Activated effector memory CD4-positive, alpha-beta T cell treated with Interleukin-2 at 50 U/mL for 16 hours (primary cell): ENCODE results near the gene RIMS1.
"Not testable (repeated sequence)": the region's sequence is repeated elsewhere in the genome, so short reads cannot be mapped to it uniquely, and the experiment has no call there.

Experiments
- DNase-seq: peaks from one replicate; pipeline ENCODE4 v3.0.0-alpha.2; 2020

RIMS1 gene

GRCh38 chr6:72246926-72247325, 360.6 kb downstream of the RIMS1 start:
- DNase-seq = no peak

- no peak for DNase-seq
Measured at GRCh38 chr6:72248621-72249020, 362.3 kb downstream of the RIMS1 start.

DNA sequence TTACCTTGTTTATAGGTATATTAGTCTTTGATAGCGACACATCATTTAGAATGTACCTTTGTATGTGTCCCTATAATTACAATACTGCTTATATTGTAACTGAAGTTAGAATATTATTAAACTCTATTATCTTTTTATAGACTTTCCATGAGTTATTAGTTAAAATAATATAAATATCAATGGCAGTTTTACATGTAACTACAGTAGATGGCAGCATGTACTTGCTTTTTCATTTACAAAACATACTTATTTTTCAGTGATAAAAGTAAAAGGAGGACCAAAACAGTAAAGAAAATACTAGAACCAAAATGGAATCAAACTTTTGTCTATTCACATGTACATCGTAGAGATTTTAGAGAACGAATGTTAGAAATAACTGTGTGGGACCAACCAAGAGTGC, 364.3 kb downstream of the RIMS1 start:
- no peak for DNase-seq

DNA sequence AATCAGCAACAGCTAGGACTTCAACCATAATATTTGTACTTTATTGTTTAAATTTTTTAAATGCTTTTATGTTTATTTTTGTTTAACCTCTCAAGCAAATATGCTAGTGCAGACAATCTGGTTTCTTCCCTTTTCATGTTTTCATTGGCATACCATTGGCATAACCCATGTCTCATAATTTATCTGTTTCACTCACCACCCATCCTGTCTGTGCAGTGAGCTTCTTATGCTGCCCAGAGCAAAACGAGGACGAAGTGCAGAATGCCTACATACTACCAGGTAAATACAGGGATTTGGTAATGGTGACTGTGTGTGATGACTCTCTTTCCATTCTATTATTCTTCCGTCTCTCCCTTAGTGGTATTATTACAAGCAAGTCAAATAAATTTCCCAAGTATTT, 374.1 kb downstream of the RIMS1 start:
- no peak for DNase-seq

DNA sequence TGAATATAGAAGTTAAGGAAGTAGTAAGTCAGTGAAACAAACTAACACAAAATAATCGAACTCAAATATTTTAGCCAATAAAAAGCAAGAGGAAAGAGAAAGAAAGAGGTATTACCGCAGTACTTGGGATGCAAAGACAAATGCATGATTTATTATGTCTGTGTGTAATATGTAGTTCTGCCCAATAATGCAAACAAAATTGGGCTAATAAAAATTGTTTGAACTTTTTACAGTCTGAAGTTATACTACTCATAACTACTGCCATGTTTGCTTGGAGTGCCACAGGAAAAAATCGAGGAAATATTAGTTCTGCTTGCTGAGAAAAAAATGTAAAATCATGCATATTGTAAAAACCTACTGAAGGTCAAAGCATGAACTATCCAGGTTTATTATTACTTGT, 375.2 kb downstream of the RIMS1 start:
- DNase-seq = no peak

DNA sequence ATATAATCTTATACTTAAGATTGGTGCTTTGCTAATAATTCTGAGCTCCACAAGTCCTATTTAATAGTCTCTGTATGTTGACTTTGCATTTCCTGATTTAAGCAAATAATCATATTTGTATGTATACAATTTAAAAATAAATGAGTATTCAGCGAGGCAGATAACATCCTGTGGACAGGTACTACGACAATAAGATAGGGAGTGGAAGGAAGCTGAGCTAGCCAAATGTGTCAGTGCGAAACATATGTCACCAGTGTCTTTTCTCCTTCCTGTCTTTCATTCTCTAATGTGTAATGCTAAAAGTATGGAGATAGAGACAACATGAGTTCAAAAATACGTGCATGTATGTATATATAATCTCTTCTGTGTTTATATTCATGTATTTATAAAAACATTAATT, 375.9 kb downstream of the RIMS1 start:
- no peak for DNase-seq

GRCh38 chr6:72267470-72267869, 381.1 kb downstream of the RIMS1 start:
- no peak for DNase-seq

- no peak for DNase-seq
Measured at GRCh38 chr6:72271531-72271930, 385.2 kb downstream of the RIMS1 start.

DNA sequence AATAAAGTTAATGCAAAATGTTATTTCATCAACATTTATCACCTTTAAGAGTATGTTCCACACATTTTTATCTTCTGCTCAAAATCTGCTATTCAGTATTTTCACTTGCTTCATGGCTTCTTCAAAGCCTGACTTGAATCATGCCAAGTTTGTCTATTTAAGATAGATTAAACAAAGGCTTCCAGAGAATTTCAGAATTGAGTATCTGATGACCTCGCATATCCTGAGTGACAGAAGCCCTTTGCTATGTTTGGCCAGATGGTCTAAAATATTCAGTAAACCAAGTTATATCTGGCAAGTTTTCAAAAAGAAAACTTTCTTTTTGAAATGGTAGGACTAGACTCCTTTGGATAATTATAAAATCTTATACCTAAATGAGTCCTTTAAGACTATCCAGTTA, 386.6 kb downstream of the RIMS1 start:
- DNase-seq = no peak

GRCh38 chr6:72275888-72276287, 389.5 kb downstream of the RIMS1 start:
- DNase-seq = no peak

DNA sequence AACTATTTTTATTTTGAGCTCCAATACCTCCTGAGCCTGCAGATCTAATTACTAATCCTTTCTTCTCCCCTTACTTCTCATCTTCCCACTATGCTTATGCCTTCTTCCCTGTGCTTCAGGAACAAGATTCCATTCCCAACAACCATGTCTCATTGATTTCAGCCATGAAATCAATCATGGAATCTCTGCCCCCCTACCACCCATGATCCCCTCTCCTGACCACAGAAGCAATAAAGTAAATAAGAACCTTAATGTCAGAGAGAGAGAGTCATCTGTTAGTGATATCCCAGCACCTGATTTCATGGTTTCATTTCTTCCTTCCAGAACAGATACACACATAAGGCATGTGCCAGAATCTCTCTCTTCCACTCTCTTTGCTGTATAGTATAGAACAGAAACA, 395.9 kb downstream of the RIMS1 start:
- DNase-seq = no peak

DNA sequence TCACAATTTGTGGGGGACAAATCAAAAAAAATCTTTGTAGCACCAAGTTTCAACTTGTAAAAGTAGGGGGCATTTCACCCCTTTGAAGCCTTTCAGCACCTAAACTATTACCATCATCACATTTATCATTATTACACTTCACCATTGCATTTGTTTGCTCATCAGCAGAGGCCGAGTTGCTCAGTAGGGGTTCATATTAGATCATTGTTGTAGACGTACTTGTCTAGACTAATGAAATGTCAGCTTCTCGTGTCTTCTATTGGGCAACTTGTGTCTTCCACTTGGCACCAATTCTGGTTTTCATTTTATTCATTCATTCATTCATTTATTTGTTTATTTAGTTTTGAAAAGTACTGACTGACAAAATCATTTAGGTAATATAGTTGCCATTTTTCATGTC, 397.2 kb downstream of the RIMS1 start:
- no peak for DNase-seq

- no peak for DNase-seq
Measured at GRCh38 chr6:72286911-72287311, 400.6 kb downstream of the RIMS1 start.

DNA sequence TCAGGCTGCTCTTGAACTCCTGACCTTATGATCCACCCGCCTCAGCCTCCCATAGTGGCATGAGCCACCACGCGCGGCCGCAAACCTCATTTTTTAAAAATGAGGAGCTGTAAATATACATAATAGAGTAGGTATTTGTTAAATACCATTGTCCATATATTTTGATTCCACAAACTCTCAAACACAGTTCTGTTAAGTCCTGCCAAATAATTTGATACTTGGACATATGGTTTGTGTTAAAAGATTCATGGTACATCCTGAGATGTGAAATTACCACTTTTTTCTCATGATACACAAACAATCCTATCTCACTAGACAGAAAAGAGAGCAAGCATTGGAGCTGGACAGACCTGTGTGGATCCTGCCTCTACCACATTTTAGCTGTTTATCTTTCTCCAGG, 401.5 kb downstream of the RIMS1 start:
- DNase-seq = no peak

GRCh38 chr6:72288592-72288991, 402.2 kb downstream of the RIMS1 start:
- DNase-seq = no peak

DNA sequence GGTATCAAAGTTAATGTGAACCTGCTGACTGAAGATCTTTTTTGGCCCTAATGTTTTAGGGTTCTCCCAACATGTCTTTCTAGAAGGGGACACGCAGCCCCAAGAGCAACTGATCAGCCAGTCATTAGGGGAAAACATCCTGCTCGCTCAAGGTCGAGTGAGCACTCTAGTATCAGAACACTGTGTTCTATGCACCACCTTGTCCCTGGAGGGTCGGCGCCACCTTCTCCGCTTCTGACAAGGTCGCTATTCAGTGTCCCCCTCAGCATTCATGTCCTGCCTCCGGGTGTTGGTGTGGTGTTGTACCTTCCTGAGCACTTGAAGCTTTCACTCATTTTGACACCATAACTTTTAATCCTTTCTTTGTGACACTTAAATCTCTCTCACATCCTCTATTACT, 404.3 kb downstream of the RIMS1 start:
- no peak for DNase-seq

GRCh38 chr6:72296375-72296774, 410.0 kb downstream of the RIMS1 start:
- DNase-seq = no peak

- DNase-seq = no peak
Measured at GRCh38 chr6:72305971-72306370, 419.6 kb downstream of the RIMS1 start.

- DNase-seq = no peak
Measured at GRCh38 chr6:72316675-72317380, 430.5 kb downstream of the RIMS1 start.

DNA sequence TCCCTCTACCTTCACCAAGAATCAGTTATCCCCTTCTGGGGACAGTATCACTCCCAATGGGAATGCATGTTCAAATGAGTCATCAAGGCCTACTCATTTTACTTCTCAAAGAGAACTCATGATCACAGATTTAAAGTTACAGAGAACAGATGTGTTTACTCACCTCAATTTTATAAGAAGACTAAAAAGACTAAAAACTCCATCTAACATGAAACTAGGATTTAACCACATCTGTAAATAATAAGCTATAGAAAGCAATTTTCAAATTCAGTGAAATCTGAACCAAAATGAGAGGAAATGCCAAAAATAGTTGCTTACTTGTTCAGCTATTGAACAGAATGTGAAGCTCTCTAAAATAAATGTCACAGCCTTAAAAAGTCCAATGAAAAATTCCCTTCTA, 435.4 kb downstream of the RIMS1 start:
- no peak for DNase-seq

- no peak for DNase-seq
Measured at GRCh38 chr6:72322771-72323170, 436.4 kb downstream of the RIMS1 start.

GRCh38 chr6:72324591-72324990, 438.2 kb downstream of the RIMS1 start:
- DNase-seq = no peak

- no peak for DNase-seq
Measured at GRCh38 chr6:72328775-72329174, 442.4 kb downstream of the RIMS1 start.

- DNase-seq = not testable (repeated sequence)
Measured at GRCh38 chr6:72335203-72335602, 448.9 kb downstream of the RIMS1 start.

DNA sequence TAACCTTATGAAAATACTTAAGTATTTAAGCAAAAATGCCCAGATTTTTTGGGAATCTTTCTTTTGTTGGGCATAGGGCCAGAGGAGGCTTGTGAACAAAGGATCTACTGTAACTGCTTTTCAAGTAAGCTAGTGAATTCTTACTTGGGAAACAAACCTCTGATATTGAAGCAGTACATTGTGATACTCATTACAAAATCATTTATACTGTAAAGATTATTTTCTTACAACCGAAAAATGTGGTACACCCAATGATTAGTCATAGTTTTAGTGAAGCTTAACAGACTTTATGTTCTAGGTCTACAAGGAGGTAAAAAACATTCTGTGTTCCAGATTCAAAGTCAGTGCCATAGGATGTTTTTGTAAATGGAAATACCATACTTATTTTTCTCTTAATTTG, 462.6 kb downstream of the RIMS1 start:
- DNase-seq = no peak
